A549 (cell line): Measurements from ENCODE around the gene RNF4.

Experiments
- NR3C1 ChIP-seq: fragments of >200 bp; sonication (Bioruptor Twin); formaldehyde crosslinking; IDR thresholded peaks from 3 replicates; pipeline ENCODE4 v1.6.1; 2017
- POLR2A ChIP-seq: IDR thresholded peaks from 2 replicates; pipeline ENCODE4 v1.6.1; 2012; ENCODE audit warnings: mild to moderate bottlenecking, low read length
- RCOR1 ChIP-seq: fragments of 150-350 bp; IDR thresholded peaks from 2 replicates; pipeline ENCODE4 v1.6.1; 2014; ENCODE audit warnings: antibody characterized with exemption, low read length, low read depth

DNA sequence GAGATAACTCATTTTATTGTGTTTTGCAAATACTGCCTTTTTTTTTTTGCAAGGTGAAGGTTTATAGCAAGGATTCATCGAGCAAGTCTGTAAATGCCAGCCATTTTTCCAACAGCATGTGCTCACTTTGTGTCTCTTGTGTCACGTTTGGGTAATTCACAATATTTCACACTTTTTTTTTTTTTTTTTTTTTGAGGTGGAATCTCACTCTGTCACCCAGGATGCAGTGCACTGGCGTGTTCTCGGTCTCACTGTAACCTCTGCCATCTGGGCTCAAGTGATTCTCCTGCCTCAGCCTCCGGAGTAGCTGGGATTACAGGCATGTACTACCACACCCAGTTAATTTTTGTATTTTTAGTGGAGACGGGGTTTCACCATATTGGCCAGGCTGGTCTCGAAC, 1.9 kb downstream of the RNF4 start:
- TF ChIP-seq RCOR1 (no peak), NR3C1 (no peak), POLR2A (no peak)
